Upper lobe of left lung (tissue), 6 donors: ENCODE data around the gene TBCD. TPM values are rescaled to one million over a fixed set of nuclear protein-coding genes. Genes with fewer than 3 reads are reported as not detected.
A peak's percentile ranks its signal among the peaks of the same experiment; 100 is the strongest.

Experiments used
- ATAC-seq, 2 donors: fragments of 200-7000 bp; cut with Tn5 transposase; one replicate each; pipeline ENCODE4 v1.9.1; 2022; ENCODE audit warnings: mild to moderate bottlenecking in 2 of 2, moderate library complexity in 2 of 2; ENCODE audit not compliant: low FRiP score in 2 of 2
- DNase-seq, 2 donors: peaks; one replicate each; pipeline ENCODE4 v3.0.0-alpha.2; 2019 to 2020
- H3K27ac ChIP-seq, 4 donors: fragments of 200-600 bp; sonication (generic); one replicate each; pipeline ENCODE4 v1.5.1; 2016 to 2019
- H3K27me3 ChIP-seq, 4 donors: fragments of 200-600 bp; sonication (generic); one replicate each; pipeline ENCODE4 v1.5.1; 2017 to 2019
- H3K36me3 ChIP-seq, 4 donors: fragments of 200-600 bp; sonication (generic); one replicate each; pipeline ENCODE4 v1.5.1; 2016 to 2019
- H3K4me1 ChIP-seq, 4 donors: fragments of 200-600 bp; sonication (generic); one replicate each; pipeline ENCODE4 v1.5.1; 2018 to 2019
- H3K4me3 ChIP-seq, 4 donors: fragments of 200-600 bp; sonication (generic); one replicate each; pipeline ENCODE4 v1.5.1; 2017 to 2019; ENCODE audit warnings: mild to moderate bottlenecking in 2 of 4, moderate library complexity in 1 of 4
- H3K9me3 ChIP-seq, 4 donors: fragments of 200-600 bp; sonication (generic); one replicate each; pipeline ENCODE4 v1.5.1; 2018 to 2019
- CTCF ChIP-seq, 6 experiments: fragments of 450-650 bp in 4 of 6; fragments of 200-600 bp in 2 of 6; sonication (generic) in 2 of 6; IDR thresholded peaks; one replicate each; pipeline ENCODE4 v1.5.1; 2016 to 2019; ENCODE audit warnings: antibody characterized with exemption in 6 of 6
- EP300 ChIP-seq, 4 donors: sonication (generic); formaldehyde crosslinking; IDR thresholded peaks; one replicate each; pipeline ENCODE4 v1.5.1; 2017; ENCODE audit warnings: antibody characterized with exemption in 4 of 4, control low read depth in 2 of 4
- POLR2A ChIP-seq, 4 donors: fragments of 450-650 bp; IDR thresholded peaks; one replicate each; pipeline ENCODE4 v1.5.1; 2016 to 2017; ENCODE audit warnings: antibody characterized with exemption in 4 of 4, mild to moderate bottlenecking in 2 of 4
- POLR2AphosphoS5 ChIP-seq, 2 donors: sonication (generic); formaldehyde crosslinking; IDR thresholded peaks; one replicate each; pipeline ENCODE4 v1.5.1; 2017; ENCODE audit warnings: antibody characterized with exemption in 2 of 2
- WGBS, 2 donors: methylation state at CpG; one replicate each; pipeline ENCODE4 v1.1.5; 2017 to 2018; 5-methylcytosine and 5-hydroxymethylcytosine counted together
- total RNA-seq, 6 donors: library from RNA; depleted of rRNA in 4 of 6; stranded (reverse); fragments of >200 nt in 4 of 6; gene quantifications; one replicate each; pipeline versions ENCODE4 v1.1.0 to v1.2.1, GENCODE V29; 2016 to 2021
- donor health status: DM: no; HTN: no; CAD: no; lungs with moderate emphysema.
- donor health status: DM: no; HTN: yes; CAD: no; lungs with severe emphysema.

TBCD gene
- total RNA-seq, 6 donors from 2014 or later, result 71.3 to 262 (median 104) TPM

GRCh38 chr17:82861393-82861775 lies 109.5 kb downstream of the TBCD start:
- ATAC-seq, result no peak
- peaks cover 6 to 31% (median 29%) of the 10 kb centered on the region in 4 donors for H3K4me1 ChIP-seq
- TF ChIP-seq POLR2A (IDR thresholded peaks at IDR 0.05) (no peak), POLR2AphosphoS5 (IDR thresholded peaks at IDR 0.05) (no peak), CTCF (IDR thresholded peaks at IDR 0.05) (no peak), EP300 (IDR thresholded peaks at IDR 0.05) (no peak)
- no peak overlapping the region for H3K4me3 ChIP-seq
- 96 to 99% methylated on average over 8 to 12 of the region's 12 CpGs for WGBS, 2 donors
- no peaks in the 10 kb centered on the region for H3K27me3 ChIP-seq
- DNase-seq, result no peak
- peaks cover 0 to 14% (median 0%) of the 10 kb centered on the region in 4 donors for H3K36me3 ChIP-seq
- H3K27ac ChIP-seq, result no peak overlapping the region
- no peaks in the 10 kb centered on the region for H3K9me3 ChIP-seq

- peaks cover 0 to 14% (median 0%) of the 10 kb centered on the region in 4 donors for H3K36me3 ChIP-seq
- H3K27ac ChIP-seq, result no peak overlapping the region
- WGBS, 2 donors, result 89 to 94% methylated on average over 8 of the region's 8 CpGs
- DNase-seq, result no peak
- H3K4me3 ChIP-seq, result no peak overlapping the region
- H3K27me3 ChIP-seq, result no peaks in the 10 kb centered on the region
- no peaks in the 10 kb centered on the region for H3K9me3 ChIP-seq
- peaks cover 6 to 31% (median 29%) of the 10 kb centered on the region in 4 donors for H3K4me1 ChIP-seq
- ATAC-seq, result no peak
- TF ChIP-seq POLR2AphosphoS5 (IDR thresholded peaks at IDR 0.05), result no peak
- TF ChIP-seq CTCF (IDR thresholded peaks at IDR 0.05), result no peak
- no peak for TF ChIP-seq EP300 (IDR thresholded peaks at IDR 0.05)
- TF ChIP-seq POLR2A (IDR thresholded peaks at IDR 0.05), result no peak
Observed at GRCh38 chr17:82862191-82862590, 110.3 kb downstream of the TBCD start.

- WGBS, 2 donors, result 96% methylated on average over 14 to 25 of the region's 25 CpGs
Observed at GRCh38 chr17:82862737-82863382, 111.0 kb downstream of the TBCD start.

GRCh38 chr17:82863383-82863940 lies 111.6 kb downstream of the TBCD start:
- 89 to 92% methylated on average over 9 to 11 of the region's 11 CpGs for WGBS, 2 donors
- ATAC-seq (no peak), DNase-seq (no peak)
- peaks cover 0 to 14% (median 0%) of the 10 kb centered on the region in 4 donors for H3K36me3 ChIP-seq
- no peak for TF ChIP-seq POLR2AphosphoS5 (IDR thresholded peaks at IDR 0.05)
- TF ChIP-seq CTCF (IDR thresholded peaks at IDR 0.05), result no peak
- H3K4me1 ChIP-seq, result peaks cover 6 to 29% (median 27%) of the 10 kb centered on the region in 4 donors
- H3K9me3 ChIP-seq, result no peaks in the 10 kb centered on the region
- no peaks in the 10 kb centered on the region for H3K27me3 ChIP-seq
- peak overlapping the region in 1 of 4 donors; percentile 70 for H3K27ac ChIP-seq
- H3K4me3 ChIP-seq, result no peak overlapping the region

More at GRCh38 chr17:82862737-82863382, 111.0 kb downstream of the TBCD start:
- Histone ChIP-seq H3K36me3 (peaks cover 0 to 14% (median 0%) of the 10 kb centered on the region in 4 donors), H3K9me3 (no peaks in the 10 kb centered on the region), H3K4me1 (peaks cover 6 to 31% (median 29%) of the 10 kb centered on the region in 4 donors), H3K27me3 (no peaks in the 10 kb centered on the region), H3K4me3 (no peak overlapping the region), H3K27ac (peak overlapping the region in 1 of 4 donors; percentile 70)
- ATAC-seq, result no peak
- TF ChIP-seq EP300 (IDR thresholded peaks at IDR 0.05), result no peak
- no peak for TF ChIP-seq CTCF (IDR thresholded peaks at IDR 0.05)
- no peak for TF ChIP-seq POLR2A (IDR thresholded peaks at IDR 0.05)
- TF ChIP-seq POLR2AphosphoS5 (IDR thresholded peaks at IDR 0.05), result no peak
- peak in 1 of 2 donors; percentile 76 for DNase-seq
